Stimulated activated effector memory CD8-positive, alpha-beta T cell treated with anti-CD3 and anti-CD28 coated beads, Interleukin-12 subunit alpha, Interleukin-12 subunit beta, amount 100 ng/mL, for 72 hours (primary cell): ENCODE results near the gene PRPF31.
"Not testable (repeated sequence)": the region's sequence is repeated elsewhere in the genome, so short reads cannot be mapped to it uniquely, and the experiment has no call there.

Source experiments
- ATAC-seq: fragments of 150-1000 bp; cut with Tn5 transposase; 2 replicates; pipeline ENCODE4 v1.10.0; 2021
- DNase-seq, 2 donors: peaks; one replicate each; pipeline ENCODE4 v3.0.0; 2021 to 2022; ENCODE audit warnings: low spot score in 2 of 2
- H3K27ac Mint-ChIP-seq: one replicate; pipeline ENCODE4 v1.8.0; 2022; ENCODE audit warnings: mild to moderate bottlenecking, mixed read lengths
- H3K36me3 Mint-ChIP-seq: one replicate; pipeline ENCODE4 v1.8.0; 2022; ENCODE audit warnings: mild to moderate bottlenecking, mixed read lengths
- H3K4me1 Mint-ChIP-seq: one replicate; pipeline ENCODE4 v1.8.0; 2022; ENCODE audit warnings: mixed read lengths
- H3K4me3 Mint-ChIP-seq: one replicate; pipeline ENCODE4 v1.8.0; 2022; ENCODE audit warnings: mild to moderate bottlenecking, mixed read lengths
- H3K9me3 Mint-ChIP-seq: one replicate; pipeline ENCODE4 v1.8.0; 2022; ENCODE audit warnings: mixed read lengths

The PRPF31 gene, protein sequence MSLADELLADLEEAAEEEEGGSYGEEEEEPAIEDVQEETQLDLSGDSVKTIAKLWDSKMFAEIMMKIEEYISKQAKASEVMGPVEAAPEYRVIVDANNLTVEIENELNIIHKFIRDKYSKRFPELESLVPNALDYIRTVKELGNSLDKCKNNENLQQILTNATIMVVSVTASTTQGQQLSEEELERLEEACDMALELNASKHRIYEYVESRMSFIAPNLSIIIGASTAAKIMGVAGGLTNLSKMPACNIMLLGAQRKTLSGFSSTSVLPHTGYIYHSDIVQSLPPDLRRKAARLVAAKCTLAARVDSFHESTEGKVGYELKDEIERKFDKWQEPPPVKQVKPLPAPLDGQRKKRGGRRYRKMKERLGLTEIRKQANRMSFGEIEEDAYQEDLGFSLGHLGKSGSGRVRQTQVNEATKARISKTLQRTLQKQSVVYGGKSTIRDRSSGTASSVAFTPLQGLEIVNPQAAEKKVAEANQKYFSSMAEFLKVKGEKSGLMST

DNA sequence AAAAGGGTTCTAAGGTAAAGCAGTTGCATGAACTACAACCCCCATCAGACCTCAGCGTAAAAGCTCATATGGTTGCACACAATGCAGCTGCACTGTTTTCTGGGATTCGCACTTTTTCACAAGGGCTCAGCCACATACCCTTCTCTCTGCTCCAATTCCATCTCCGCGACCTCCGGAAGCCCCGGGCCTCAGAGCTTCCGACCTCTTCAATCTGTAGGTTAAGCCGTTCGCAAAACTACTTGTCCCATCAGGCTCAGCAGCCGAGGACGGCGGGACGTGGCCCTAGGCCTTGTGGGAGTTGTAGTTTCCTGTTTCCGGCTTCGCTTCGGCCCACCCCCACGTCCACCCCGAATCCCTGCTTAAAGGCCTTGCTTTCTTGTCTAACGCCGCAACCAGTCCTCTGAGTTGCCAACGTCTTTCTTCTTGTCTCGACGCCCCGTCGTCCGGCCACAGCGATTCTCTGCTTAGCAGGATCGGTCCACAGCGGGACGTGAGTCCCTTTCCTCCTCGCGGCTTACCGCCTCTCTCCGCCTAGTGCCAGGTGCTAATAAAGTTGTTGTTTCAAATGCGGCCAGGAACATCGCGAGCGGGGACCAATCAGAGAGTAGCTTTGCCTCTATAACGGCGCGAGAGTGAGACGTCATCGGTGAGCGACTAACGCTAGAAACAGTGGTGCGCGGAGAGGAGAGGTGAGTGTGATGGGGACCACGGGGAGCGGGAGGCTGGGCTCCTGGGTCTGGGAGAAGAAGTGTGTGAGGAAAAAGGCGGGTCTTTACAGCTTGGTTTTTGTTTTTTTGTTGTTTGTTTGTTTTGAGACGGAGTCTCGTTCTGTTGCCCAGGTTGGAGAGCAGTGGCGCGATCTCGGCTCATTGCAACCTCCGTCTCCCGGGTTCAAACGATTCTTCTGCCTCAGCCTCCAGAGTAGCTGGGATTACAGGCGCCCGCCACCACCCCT is at the start of gene PRPF31, which contains the start of gene TFPT:
PRPF31 (plus strand) TSS at position 646 of the 955 bp plus-strand sequence. CDS start 2,525 bp downstream, outside the sequence.
TFPT (minus strand) TSS at position 549 of the 955 bp plus-strand sequence; CDS start at position 161, 388 bp downstream.
- Mint-ChIP-seq H3K4me3 (peak within 1 kb of the TSS; percentile 81), H3K4me1 (peaks cover 45% of the 10 kb centered on the region), H3K27ac (peak within 1 kb of the TSS; percentile 93), H3K36me3 (peaks cover 93% of the 10 kb centered on the region), H3K9me3 (no peaks in the 10 kb centered on the region)
- DNase-seq (peak; percentile 93 to 98), ATAC-seq (peak; percentile 94)

DNA sequence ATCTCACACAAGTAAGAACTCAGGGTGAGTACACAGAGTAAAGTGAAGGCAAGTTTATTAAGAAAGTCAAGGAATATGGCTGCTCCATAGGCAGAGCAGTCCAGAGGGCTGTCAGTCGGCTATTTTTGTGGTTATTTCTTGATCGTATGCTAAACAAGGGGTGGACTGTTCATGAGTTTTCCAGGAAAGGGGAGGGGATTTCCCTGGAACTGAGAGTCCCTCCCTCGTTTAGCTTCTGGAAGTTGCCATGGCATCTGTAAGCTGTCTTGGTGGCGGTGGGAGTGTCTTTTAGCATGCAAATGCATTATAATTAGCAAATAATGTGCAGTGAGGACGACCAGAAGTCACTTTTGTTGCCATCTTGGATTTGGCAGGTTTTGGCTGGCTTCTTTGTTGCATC is 46.1 kb upstream of the PRPF31 start:
- no peak overlapping the region for H3K27ac Mint-ChIP-seq
- DNase-seq = no peak
- H3K9me3 Mint-ChIP-seq = no peaks in the 10 kb centered on the region
- H3K4me1 Mint-ChIP-seq = no peaks in the 10 kb centered on the region
- H3K36me3 Mint-ChIP-seq = no peaks in the 10 kb centered on the region
- no peak for ATAC-seq
- no peak overlapping the region for H3K4me3 Mint-ChIP-seq

DNA sequence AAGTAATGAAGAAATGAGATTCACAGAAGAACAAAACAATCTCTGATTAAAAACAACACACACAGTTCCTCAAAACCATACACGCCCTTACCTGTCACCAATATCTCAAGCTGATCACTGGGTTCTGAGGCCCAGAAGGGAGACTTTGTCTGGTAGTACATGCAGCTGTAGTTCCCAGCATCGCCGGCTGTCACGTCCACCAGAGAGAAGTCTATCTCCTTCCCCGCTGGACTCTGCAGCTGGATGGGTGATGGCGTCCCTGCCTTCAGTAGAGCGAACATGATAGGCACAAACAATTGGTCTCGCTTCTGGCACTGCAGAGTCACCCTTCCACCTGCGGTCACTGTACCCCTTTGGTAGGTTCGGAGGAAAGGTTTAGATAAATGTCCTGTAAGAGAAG is 41.7 kb upstream of the PRPF31 start:
- H3K27ac Mint-ChIP-seq = no peak overlapping the region

DNA sequence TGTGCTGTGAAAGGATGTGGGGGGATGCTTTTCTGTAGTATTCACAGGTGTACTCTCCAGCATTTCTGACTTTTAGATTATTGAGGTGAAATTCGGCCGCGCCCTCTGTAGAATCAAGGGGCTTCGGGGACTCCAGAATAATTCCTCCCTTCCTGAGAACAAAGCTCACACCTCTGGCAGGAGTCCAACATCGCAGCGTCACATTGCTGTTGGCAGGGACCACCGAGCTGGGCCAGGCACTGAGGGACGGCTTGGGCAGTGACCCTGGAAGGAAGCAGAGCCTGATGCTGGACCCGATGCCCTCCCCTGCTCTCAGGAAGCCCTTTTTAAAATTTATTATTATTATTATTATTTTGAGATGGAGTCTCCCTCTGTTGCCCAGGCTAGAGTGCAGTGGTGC is 40.7 kb upstream of the PRPF31 start:
- Mint-ChIP-seq H3K9me3 (no peaks in the 10 kb centered on the region), H3K36me3 (no peaks in the 10 kb centered on the region), H3K4me3 (no peak overlapping the region), H3K27ac (no peak overlapping the region), H3K4me1 (no peaks in the 10 kb centered on the region)
- ATAC-seq = no peak
- DNase-seq = no peak

More for the DNA sequence above, 41.7 kb upstream of the PRPF31 start:
- H3K9me3 Mint-ChIP-seq = no peaks in the 10 kb centered on the region
- H3K4me1 Mint-ChIP-seq = no peaks in the 10 kb centered on the region
- H3K4me3 Mint-ChIP-seq = no peak overlapping the region
- no peak for ATAC-seq
- no peaks in the 10 kb centered on the region for H3K36me3 Mint-ChIP-seq
- no peak for DNase-seq

DNA sequence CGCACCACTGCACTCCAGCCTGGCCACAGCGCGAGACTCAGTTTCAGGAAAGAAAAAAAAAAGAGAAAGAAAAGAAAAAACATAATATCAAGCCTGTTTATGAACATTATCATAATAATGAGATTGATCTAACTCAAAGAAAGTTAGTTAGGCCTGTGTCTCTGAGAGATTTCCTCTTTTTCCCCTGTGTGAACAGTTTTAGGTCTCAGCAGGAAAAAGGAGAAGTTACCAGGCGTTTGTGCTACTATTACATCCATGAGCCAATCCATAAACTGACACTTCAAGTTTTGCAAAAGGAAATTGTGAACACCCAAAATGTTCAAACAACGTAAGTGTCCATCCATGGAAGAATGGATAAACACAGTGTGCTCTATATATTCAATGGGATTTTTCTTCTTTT is 38.2 kb upstream of the PRPF31 start:
- Mint-ChIP-seq H3K9me3 (no peaks in the 10 kb centered on the region), H3K27ac (no peak overlapping the region), H3K36me3 (no peaks in the 10 kb centered on the region), H3K4me1 (no peaks in the 10 kb centered on the region), H3K4me3 (no peak overlapping the region)
- no peak for ATAC-seq
- no peak for DNase-seq

DNA sequence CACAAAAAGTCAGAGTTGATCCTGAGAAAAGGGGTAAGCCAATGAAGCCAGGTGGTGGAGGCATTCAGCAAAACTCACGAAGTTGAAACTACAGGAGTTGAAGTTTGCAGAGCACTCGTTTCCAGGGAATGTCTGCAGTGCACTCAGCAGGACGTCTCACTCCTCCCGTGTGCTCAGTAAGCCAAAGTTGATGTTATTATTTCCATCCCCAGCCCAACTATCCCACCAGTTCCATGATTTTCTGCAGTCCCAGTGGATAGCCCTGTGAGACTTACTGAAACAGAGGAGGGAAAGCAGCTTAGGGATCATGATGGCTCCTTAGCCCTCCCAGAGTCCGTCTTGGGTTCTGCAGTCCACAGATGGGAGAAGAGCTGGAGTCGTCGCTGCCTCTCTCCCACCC is 34.5 kb upstream of the PRPF31 start, which contains the start of gene TARM1:
TARM1 (minus strand) TSS at position 334 of the 400 bp plus-strand sequence; CDS start at position 309, 25 bp downstream.
- DNase-seq = no peak
- H3K36me3 Mint-ChIP-seq = no peaks in the 10 kb centered on the region
- no peaks in the 10 kb centered on the region for H3K4me1 Mint-ChIP-seq
- H3K27ac Mint-ChIP-seq = no peak within 1 kb of the TSS
- H3K9me3 Mint-ChIP-seq = no peaks in the 10 kb centered on the region
- H3K4me3 Mint-ChIP-seq = no peak within 1 kb of the TSS
- ATAC-seq = no peak

DNA sequence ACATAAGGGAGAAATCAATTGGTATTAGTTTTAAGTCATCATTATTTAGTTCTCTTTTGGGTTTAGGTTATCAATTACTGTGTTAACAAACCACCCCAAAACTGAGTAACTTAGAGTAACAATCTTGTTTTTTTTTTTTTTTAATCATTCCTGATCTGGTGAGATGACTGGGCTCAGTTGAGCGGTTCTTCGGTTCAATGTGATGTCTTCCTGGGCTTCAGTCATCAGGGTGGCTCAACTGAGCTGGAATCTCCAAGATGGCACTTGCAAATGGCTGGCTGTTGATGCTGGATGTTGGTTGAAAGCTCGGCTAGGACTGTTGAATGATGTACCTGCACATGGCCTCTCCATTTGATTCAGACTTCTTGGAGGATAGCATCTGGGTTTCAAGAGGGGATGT is 31.1 kb upstream of the PRPF31 start:
- H3K9me3 Mint-ChIP-seq = no peaks in the 10 kb centered on the region
- H3K36me3 Mint-ChIP-seq = no peaks in the 10 kb centered on the region
- H3K4me3 Mint-ChIP-seq = no peak overlapping the region
- ATAC-seq (no peak), DNase-seq (no peak)
- no peak overlapping the region for H3K27ac Mint-ChIP-seq
- H3K4me1 Mint-ChIP-seq = no peaks in the 10 kb centered on the region

DNA sequence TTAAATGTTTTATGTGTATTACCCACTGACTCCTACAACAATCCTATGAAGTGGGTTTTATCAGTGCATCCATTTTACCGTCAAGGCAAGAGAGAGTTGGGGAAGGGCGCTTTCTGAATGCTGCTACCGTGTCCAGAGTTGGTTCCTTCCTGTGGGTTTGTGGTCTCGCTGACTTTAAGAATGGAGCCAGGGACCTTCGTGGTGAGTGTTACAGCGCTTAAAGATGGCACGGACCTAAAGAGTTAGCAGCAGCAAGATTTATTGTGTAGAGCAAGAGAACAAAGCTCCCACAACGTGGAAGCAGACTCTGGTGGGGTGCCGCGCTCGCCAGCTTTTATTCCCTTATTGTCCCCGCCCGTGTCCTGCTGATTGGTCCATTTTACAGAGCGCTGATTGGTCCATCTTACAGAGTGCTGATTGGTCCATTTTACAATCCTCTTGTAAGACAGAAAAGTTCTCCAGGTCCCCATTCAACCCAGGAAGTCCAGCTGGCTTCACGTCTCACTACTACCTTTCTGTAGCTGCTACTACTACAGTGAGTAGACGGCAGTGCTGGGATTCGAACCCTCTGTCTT is 21.0 kb upstream of the PRPF31 start:
- ATAC-seq (no peak), DNase-seq (no peak)
- Mint-ChIP-seq H3K4me1 (peaks cover 13% of the 10 kb centered on the region), H3K9me3 (no peaks in the 10 kb centered on the region), H3K4me3 (peak overlapping the region; percentile 76), H3K36me3 (peaks cover 8% of the 10 kb centered on the region), H3K27ac (no peak overlapping the region)

DNA sequence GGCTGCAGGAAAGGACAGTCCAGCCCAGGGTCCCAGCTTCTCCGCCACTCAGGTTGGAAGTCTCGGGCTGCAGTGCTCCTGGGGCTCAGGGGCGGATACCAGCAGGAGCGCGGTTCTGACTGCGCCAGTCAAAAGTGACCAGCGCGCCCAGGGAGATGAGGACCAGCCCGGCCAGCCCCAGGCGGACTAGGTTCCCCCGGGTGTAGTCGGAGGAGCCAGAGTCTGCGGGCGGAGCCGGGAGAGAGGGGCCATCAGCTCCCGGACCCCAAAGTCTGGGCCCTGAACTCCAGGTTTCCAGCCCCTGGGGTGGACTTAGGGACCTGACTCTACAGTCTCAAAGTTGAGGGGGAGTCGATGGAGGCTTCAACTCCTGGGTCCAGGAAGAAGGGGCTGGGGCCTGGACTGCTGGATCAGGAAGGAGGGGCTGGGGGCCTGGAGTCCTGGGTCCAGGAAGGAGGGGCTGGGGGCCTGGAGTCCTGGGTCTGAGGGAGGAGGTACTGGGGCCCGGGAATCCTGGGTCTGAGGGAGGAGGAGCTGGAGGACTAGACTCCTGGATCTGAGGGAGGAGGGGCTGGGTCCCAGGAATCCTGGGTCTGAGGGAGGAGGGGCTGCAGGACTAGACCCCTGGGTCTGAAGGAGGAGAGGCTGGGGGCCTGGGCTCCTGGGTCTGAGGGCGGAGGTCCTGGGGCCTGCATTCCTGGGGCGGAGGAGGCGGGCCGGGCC is 20.3 kb upstream of the PRPF31 start:
- peaks cover 8% of the 10 kb centered on the region for H3K36me3 Mint-ChIP-seq
- ATAC-seq = no peak
- H3K4me3 Mint-ChIP-seq = peak overlapping the region; percentile 76

DNA sequence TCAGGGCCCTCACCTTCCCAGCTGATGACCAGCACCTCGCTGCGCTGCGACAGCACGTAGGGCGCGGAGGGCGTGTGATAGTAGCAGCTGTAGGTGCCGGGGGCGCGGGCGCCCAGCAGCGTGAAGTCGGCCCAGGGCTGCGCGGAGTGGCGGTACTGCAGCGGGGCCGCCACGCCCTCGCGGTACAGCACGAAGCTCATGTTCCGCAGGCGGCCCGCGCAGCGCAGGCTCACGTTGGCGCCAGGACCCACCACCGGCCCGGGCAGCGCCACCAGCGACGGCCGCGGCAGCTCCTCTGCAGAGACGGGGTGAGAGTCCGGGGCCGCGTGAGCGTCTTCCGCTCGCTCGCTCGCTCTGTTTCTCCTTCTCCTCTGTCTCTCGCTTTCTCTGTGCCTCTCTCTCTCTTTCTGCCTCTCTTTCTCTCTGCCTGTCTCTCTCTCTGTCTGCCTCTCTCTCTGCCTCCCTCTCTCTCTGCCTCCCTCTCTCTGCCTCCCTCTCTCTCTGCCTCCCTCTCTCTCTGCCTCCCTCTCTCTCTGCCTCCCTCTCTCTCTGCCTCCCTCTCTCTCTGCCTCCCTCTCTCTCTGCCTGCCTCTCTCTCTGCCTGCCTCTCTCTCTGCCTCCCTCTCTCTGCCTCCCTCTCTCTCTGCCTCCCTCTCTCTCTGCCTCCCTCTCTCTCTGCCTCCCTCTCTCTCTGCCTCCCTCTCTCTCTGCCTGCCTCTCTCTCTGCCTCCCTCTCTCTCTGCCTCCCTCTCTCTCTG is 19.5 kb upstream of the PRPF31 start:
- H3K9me3 Mint-ChIP-seq = not testable (repeated sequence)
- H3K4me1 Mint-ChIP-seq = peaks cover 16% of the 10 kb centered on the region
- peak overlapping the region; percentile 84 for H3K27ac Mint-ChIP-seq
- peak overlapping the region; percentile 76 for H3K4me3 Mint-ChIP-seq
- ATAC-seq (peak; percentile 88), DNase-seq (peak; percentile 36 to 66)
- H3K36me3 Mint-ChIP-seq = peaks cover 10% of the 10 kb centered on the region

More for the DNA sequence above, 20.3 kb upstream of the PRPF31 start:
- peaks cover 13% of the 10 kb centered on the region for H3K4me1 Mint-ChIP-seq
- DNase-seq = no peak
- no peak overlapping the region for H3K27ac Mint-ChIP-seq
- no peaks in the 10 kb centered on the region for H3K9me3 Mint-ChIP-seq

DNA sequence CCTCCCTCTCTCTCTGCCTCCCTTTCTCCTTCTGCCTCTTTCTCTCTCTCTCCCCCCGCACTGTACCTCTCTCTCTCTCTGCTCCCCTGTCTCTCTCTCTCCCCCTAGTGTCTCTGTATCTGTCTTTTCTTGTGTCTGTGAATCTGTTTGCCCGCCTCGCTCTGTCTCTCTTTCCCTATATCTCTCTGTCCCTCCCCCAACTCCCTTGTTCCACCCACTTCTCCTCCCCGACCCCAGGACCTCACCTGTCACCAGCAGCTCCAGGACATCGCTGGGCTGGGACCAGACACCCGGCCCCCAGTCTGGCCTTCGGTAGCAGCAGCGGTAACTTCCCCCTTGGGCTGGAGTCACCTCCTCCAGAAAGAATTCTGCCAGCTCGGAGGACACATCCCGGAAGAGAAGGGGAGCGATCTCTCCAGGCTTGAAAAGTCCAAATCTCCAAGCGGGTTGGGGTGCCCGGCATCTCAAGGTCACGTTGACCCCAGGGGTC is 18.9 kb upstream of the PRPF31 start:
- DNase-seq = no peak
- peak overlapping the region; percentile 76 for H3K4me3 Mint-ChIP-seq
- peak overlapping the region; percentile 84 for H3K27ac Mint-ChIP-seq
- H3K9me3 Mint-ChIP-seq = no peaks in the 10 kb centered on the region
- peak; percentile 66 for ATAC-seq
- H3K36me3 Mint-ChIP-seq = peaks cover 14% of the 10 kb centered on the region
- H3K4me1 Mint-ChIP-seq = peaks cover 21% of the 10 kb centered on the region

DNA sequence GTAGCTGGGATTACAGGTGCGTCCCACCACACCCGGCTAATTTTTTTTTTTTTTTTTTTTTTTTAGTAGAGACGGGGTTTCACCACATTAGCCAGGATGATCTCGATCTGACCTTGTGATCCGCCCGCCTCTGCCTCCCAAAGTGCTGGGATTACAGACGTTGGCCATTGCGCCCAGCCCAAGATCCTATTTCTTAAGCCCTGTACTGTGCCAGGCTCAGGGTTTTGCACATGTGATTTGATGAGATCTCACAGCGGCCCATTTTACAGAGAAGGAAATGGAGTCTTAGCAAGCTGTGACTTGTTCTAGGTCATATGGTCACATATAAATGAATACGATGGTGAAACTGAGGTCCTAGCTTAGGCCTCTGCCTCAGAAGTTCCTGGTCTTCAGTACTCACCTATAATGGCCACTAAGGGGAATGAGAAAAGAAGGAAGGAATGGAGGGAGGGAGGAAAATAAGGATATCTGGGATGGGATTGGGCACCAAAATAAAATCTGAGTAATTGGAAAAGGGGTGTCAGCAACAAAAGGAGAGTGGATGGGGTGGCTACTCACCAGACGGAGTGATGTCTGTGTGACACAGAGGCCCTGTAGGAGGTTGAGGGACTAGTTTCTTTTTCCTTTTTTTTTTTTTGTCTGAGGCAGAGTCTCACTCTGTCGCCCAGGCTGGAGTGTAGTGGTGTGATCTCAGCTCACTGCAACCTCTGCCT is 16.2 kb upstream of the PRPF31 start:
- H3K27ac Mint-ChIP-seq = no peak overlapping the region
- H3K9me3 Mint-ChIP-seq = no peaks in the 10 kb centered on the region
- no peak for DNase-seq
- H3K4me3 Mint-ChIP-seq = no peak overlapping the region
- peaks cover 28% of the 10 kb centered on the region for H3K36me3 Mint-ChIP-seq
- ATAC-seq = no peak
- H3K4me1 Mint-ChIP-seq = peaks cover 34% of the 10 kb centered on the region

DNA sequence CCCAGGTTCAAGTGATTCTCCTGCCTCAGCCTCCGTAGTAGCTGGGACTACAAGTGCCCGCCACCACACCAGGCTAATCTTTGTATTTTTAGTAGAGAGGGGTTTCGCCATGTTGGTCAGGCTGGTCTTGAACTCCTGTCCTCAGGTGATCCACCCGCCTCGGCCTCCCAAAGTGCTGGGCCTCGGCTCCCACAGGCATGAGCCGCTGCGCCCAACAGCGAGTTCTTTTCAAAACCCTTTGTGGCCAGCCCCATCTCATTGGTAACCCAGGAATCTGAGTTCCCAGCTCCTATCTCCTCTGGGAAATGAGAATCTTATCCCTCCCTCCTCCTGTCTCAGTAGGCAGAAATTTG is 15.7 kb upstream of the PRPF31 start:
- Mint-ChIP-seq H3K36me3 (peaks cover 33% of the 10 kb centered on the region), H3K4me1 (peaks cover 34% of the 10 kb centered on the region)
- not testable (repeated sequence) for H3K4me3 Mint-ChIP-seq, H3K9me3 Mint-ChIP-seq, ATAC-seq, DNase-seq, H3K27ac Mint-ChIP-seq
